Measurements from ENCODE around the gene PCDHGC4.

PCDHGC4 gene

GRCh38 chr5:141512911-141513626, 28.2 kb downstream of the PCDHGC4 start:
- DNase-seq = peak; percentile 83

GRCh38 chr5:141513627-141514329, 28.9 kb downstream of the PCDHGC4 start:
- peak; percentile 94 for DNase-seq

GRCh38 chr5:141514330-141515133, 29.7 kb downstream of the PCDHGC4 start:
- DNase-seq = peak; percentile 64

- no peak for DNase-seq
These were observed 30.3 kb downstream of the PCDHGC4 start for GRCh38 chr5:141515141-141515540.

GRCh38 chr5:141515946-141516671, 31.3 kb downstream of the PCDHGC4 start:
- DNase-seq = no peak

- DNase-seq = no peak
These were observed 31.8 kb downstream of the PCDHGC4 start for GRCh38 chr5:141516672-141517025.

- no peak for DNase-seq
These were observed 32.5 kb downstream of the PCDHGC4 start for GRCh38 chr5:141517312-141517711.

GRCh38 chr5:141517880-141518617, 33.2 kb downstream of the PCDHGC4 start:
- DNase-seq = no peak

- no peak for DNase-seq
These were observed 33.8 kb downstream of the PCDHGC4 start for GRCh38 chr5:141518618-141519015.

- no peak for DNase-seq
These were observed 35.1 kb downstream of the PCDHGC4 start for GRCh38 chr5:141519605-141520565.

GRCh38 chr5:141521244-141521781, 36.5 kb downstream of the PCDHGC4 start:
- peak; percentile 74 for DNase-seq

- DNase-seq = no peak
These were observed 37.5 kb downstream of the PCDHGC4 start for GRCh38 chr5:141522301-141522700.

GRCh38 chr5:141523991-141524390, 39.2 kb downstream of the PCDHGC4 start:
- DNase-seq = no peak

GRCh38 chr5:141524604-141525597, 40.1 kb downstream of the PCDHGC4 start:
- peak; percentile 95 for DNase-seq

- DNase-seq = no peak
These were observed 40.8 kb downstream of the PCDHGC4 start for GRCh38 chr5:141525653-141526052.

GRCh38 chr5:141527426-141527825, 42.6 kb downstream of the PCDHGC4 start:
- DNase-seq = no peak

- DNase-seq = peak; percentile 86
These were observed 43.6 kb downstream of the PCDHGC4 start for GRCh38 chr5:141528291-141528984.

GRCh38 chr5:141529002-141529401, 44.2 kb downstream of the PCDHGC4 start:
- DNase-seq = peak; percentile 63

GRCh38 chr5:141529873-141530272, 45.0 kb downstream of the PCDHGC4 start:
- DNase-seq = no peak

All from femur (tissue), 1 donor.